ENCODE results near the gene DCAF11. TPM values are rescaled to one million over a fixed set of nuclear protein-coding genes. Genes with fewer than 3 reads are reported as not detected.

The DCAF11 gene
- polyA plus RNA-seq, 1 experiment: 29.7 TPM

DNA sequence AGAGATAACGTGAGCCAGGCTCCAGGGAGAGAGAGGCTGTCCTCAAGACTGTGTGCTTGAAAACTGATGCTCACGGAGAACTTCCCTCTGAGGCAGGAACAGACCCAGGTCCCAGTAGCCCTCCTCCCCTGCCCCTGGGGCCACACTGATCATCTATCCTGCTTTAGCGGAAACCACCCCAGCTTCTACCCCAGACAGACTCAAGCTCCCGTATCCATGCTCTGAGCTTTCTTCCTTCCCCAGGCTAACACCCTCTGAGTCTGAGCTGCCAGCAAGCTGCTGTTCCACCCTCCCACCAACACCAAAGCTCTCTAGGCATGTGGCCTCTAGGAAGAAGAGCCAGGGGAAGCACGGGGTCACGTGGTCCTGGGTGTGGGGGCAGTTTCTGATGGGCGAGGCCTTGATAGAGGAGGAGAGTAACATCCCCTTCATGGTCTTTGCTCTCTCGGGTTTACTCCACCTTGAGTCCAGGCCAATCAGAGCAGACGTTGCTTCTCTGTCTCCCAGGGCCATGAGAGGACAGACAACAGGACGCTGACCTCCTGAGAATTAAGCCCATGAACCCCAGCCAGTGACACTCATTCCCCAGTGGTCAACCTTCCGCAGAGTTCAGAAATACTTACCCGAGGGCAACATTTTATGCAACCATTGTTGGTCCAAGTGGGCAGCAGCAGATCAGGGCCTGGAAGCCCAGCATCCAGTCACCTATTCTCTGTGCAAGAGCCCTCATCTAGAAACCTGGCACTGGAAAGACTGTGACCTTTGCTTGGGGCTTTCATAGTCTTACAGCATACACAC is 19.1 kb upstream of the DCAF11 start:
- ChIA-PET CTCF (interaction anchor here (8.4 to 9.9 kb wide), 2 partner anchors 11 to 38 kb away, joined by 196 to 212 read pairs; no protein-coding TSS in a partner anchor), POLR2A (interaction anchor here (1.0 to 3.1 kb wide), 4 partner anchors 10 to 37 kb away, joined by 3 to 36 read pairs (median 4); partner anchors contain the start of genes DCAF11 and NRL)
- Histone ChIP-seq H3K27ac (ENCODE audit: low read depth, low read length) (peak overlapping the region; percentile 68), H3K27me3 (ENCODE audit: control insufficient read depth, insufficient read depth, low read length) (no peaks in the 10 kb centered on the region), H3K9me3 (ENCODE audit: control insufficient read depth, insufficient read depth, low read length) (no peaks in the 10 kb centered on the region; the same call in 1 of the 2 replicates), H3K4me3 (ENCODE audit: low read depth, low read length) (peak overlapping the region; percentile 83)
- no peak for DNase-seq (ENCODE audit: low read depth, low spot score)
- no peak for TF ChIP-seq CTCF (IDR thresholded peaks at IDR 0.05; ENCODE audit: low read depth, low read length)

DNA sequence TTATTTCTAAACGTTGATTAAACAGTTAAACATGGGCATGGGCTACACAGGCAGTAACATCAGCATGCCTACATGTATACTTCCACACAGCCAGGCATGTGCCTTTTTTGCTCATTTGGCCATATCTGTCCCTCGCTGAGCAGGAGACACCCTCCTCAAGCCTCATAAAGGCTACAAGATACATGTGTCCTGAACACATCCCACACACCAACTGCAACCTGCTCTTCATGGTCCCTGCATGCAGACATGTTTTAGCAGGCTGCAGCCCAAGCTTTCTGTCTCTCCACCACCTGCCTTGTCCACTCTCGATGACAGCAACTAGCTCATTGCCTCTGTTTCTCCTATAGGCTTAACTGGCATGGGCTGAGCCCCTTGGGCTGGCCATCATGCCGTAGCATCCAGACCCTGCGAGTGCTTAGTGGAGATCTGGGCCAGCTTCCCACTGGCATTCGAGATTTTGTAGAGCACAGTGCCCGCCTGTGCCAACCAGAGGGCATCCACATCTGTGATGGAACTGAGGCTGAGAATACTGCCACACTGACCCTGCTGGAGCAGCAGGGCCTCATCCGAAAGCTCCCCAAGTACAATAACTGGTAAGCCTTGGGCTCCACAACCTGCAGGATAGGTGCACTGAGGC is 17.9 kb upstream of the DCAF11 start:
- no peak for DNase-seq (ENCODE audit: low read depth, low spot score)
- no peak for TF ChIP-seq CTCF (IDR thresholded peaks at IDR 0.05; ENCODE audit: low read depth, low read length)
- Histone ChIP-seq H3K27me3 (ENCODE audit: control insufficient read depth, insufficient read depth, low read length) (no peaks in the 10 kb centered on the region), H3K27ac (ENCODE audit: low read depth, low read length) (no peak overlapping the region), H3K4me3 (ENCODE audit: low read depth, low read length) (no peak overlapping the region), H3K9me3 (ENCODE audit: control insufficient read depth, insufficient read depth, low read length) (no peaks in the 10 kb centered on the region; the same call in 1 of the 2 replicates)
- CTCF ChIA-PET: interaction anchor here (0.7 to 9.9 kb wide), 3 partner anchors 9 to 63 kb away, joined by 4 to 212 read pairs (median 17); no protein-coding TSS in a partner anchor
- POLR2A ChIA-PET: interaction anchor here (3.1 kb wide), 1 partner anchor 18 kb away, joined by 36 read pairs; the partner anchor contains the start of genes DCAF11 and NRL

GRCh38 chr14:24098229-24098926 is 16.2 kb upstream of the DCAF11 start:
- H3K27ac ChIP-seq (ENCODE audit: low read depth, low read length): no peak overlapping the region

More at GRCh38 chr14:24098229-24098926, 16.2 kb upstream of the DCAF11 start:
- Histone ChIP-seq H3K27me3 (ENCODE audit: control insufficient read depth, insufficient read depth, low read length) (no peaks in the 10 kb centered on the region), H3K9me3 (ENCODE audit: control insufficient read depth, insufficient read depth, low read length) (peaks cover under 1% of the 10 kb centered on the region; the same call in 1 of the 2 replicates), H3K4me3 (ENCODE audit: low read depth, low read length) (no peak overlapping the region)
- ChIA-PET POLR2A (no interaction called here), CTCF (interaction anchor here (0.6 to 9.9 kb wide), 3 partner anchors 8 to 1022 kb away, joined by 3 to 212 read pairs (median 5); no protein-coding TSS in a partner anchor)
- DNase-seq (ENCODE audit: low read depth, low spot score): no peak
- TF ChIP-seq CTCF (IDR thresholded peaks at IDR 0.05; ENCODE audit: low read depth, low read length): no peak
